GM13976 (cell line): Measurements from ENCODE around the gene JCHAIN.

Experiments used
- DNase-seq: peaks from one replicate; pipeline ENCODE4 v3.0.0; 2012; ENCODE audit warnings: low spot score
- in situ Hi-C: fragments of 300-500 bp; cut with MboI; formaldehyde crosslinking; loops from one replicate; pipeline ENCODE4 v1.12.0; 2022; ENCODE audit warnings: low sequenced_read_pairs, mixed read lengths, inconsistent platforms; ENCODE audit not compliant: unreplicated experiment
- TF ChIP-seq, protein P1 (sequence below): IDR thresholded peaks from 2 replicates; pipeline ENCODE4 v1.5.1; 2012; ENCODE audit warnings: borderline replicate concordance, mild to moderate bottlenecking; ENCODE audit not compliant: insufficient read depth; ENCODE audit errors: extremely low read depth, missing control alignments, control extremely low read depth

JCHAIN gene

DNA sequence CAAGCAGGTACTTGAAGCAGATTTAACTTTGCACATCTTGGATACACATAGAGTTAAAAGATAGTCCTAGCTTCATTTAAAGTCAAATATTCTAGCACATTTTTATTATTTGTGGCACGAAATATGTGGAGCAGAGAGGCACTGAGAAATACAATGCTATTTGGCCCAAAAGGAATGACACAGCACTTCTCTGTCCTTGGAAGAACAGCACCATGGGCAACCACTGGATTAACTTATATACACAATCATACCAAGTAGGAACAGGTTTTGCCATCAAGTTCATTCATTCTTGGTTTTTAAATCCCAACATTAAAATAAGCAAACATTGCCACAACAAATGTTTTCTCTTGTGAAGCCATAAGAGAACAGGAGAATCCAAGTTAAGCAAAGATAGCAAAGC is 38.7 kb downstream of the JCHAIN start:
- TF ChIP-seq, protein P1, sequence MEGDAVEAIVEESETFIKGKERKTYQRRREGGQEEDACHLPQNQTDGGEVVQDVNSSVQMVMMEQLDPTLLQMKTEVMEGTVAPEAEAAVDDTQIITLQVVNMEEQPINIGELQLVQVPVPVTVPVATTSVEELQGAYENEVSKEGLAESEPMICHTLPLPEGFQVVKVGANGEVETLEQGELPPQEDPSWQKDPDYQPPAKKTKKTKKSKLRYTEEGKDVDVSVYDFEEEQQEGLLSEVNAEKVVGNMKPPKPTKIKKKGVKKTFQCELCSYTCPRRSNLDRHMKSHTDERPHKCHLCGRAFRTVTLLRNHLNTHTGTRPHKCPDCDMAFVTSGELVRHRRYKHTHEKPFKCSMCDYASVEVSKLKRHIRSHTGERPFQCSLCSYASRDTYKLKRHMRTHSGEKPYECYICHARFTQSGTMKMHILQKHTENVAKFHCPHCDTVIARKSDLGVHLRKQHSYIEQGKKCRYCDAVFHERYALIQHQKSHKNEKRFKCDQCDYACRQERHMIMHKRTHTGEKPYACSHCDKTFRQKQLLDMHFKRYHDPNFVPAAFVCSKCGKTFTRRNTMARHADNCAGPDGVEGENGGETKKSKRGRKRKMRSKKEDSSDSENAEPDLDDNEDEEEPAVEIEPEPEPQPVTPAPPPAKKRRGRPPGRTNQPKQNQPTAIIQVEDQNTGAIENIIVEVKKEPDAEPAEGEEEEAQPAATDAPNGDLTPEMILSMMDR = no peak
- no peak for DNase-seq
- in situ Hi-C loops = no loop called here

DNA sequence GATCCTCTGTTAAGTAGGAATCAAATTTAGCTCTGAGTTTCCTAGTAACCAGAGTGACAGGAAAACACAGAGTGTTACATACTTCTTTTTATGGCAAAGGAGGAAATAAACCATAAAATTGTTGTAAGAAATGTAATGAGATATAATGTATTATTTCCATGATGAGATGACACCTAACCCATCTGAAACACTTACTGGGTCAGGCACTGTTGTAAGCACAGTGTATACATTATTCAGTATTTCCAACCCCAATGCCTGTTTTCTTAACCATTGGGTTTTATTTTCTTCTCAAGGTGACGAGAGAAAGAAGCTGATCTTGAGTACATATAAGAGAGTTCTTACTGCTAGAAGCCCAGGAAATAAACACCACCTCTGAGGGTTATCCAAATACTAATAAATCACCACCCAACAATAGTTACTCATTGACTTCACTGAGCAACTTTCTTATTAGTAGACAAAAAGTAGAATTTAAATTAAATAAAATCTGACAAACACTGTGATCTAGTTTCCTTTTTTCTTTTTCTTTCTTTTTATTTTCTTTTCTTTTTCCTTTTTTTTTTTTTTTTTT is 42.0 kb downstream of the JCHAIN start:
- TF ChIP-seq, protein P1 = no peak
- no peak for DNase-seq
- in situ Hi-C loops = no loop called here

DNA sequence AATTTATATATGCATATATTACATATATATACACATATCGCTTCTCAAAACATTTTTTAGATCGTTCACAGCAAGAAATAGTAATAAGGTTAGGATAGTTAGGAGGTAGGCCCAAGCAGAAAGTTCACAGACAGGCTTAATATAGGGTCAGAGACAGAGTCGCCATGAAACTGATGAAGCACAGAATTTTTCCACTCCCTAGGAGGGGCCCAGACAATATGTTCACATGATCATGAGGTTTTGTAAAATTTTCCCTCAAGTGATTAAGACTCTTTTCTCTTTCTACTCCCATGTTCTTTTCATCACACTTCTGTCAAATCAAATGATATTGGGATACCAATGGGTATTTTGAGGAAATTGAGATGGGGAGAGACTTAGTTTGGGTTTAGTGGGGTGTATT is 43.0 kb downstream of the JCHAIN start:
- in situ Hi-C loops = no loop called here
- DNase-seq = no peak
- TF ChIP-seq, protein P1 = no peak

DNA sequence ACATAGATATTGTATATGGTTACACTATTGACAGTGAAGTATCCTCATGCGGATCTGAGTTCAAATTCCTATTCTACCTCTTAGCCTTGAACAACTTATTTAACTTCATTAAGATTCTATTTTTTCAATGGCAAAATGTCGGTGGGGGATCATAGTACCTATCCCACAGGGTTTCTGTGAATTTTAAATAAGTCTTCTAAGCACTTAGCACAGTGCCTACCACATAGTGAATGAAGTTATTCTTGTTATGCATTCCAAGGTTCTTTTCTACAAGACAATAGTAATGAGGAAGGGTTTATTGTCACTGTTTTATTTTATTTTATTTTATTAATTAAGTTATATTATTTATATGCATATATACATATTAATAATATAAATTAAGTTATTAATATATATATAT is 46.5 kb downstream of the JCHAIN start:
- TF ChIP-seq, protein P1 = no peak
- in situ Hi-C loops = no loop called here

DNA sequence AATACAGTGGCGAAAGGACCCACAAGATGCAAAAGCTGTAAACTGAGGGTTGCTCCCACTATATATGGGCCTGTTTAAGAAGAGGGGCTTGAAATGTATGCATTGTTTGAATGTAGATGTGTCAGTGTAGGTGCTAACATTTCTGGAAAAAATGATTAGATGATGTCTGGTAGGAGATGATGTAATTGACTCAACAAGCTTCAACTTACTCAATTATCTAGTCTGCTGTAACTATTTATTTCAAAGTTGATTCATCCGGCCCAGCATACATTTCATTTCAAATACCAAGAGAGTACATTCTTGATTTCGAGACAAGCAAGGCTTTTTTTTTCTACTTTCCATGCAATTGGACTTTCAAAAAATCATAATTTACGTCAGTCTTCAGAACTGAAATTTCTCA is 47.0 kb downstream of the JCHAIN start:
- no peak for DNase-seq
- in situ Hi-C loops = no loop called here
- TF ChIP-seq, protein P1 = no peak

More for the DNA sequence above, 46.5 kb downstream of the JCHAIN start:
- no peak for DNase-seq

DNA sequence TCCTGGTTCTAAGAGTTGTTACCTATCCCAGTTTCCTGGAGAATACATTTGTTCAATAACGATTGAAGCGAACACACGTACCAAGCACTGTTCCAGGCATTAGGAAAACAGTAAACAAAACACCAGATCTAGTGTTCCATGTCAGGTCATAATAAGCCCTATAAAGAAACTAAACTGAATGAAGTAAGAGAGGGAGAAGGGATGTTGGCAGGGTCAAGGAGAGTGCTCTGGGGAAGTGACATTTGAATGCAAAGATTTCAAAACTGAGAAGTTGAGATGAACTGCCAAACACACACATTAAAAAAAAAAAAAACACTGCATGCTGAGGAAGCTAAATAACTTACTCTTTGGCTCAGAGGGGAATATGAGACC is 52.1 kb downstream of the JCHAIN start:
- TF ChIP-seq, protein P1 = no peak
- in situ Hi-C loops = no loop called here

More for the DNA sequence above, 52.1 kb downstream of the JCHAIN start:
- DNase-seq = no peak
